NCI-H2171 (cell line): ENCODE results near the gene RTN1.
A peak's percentile ranks its signal among the peaks of the same experiment; 100 is the strongest.

Experiments used
- DNase-seq: peaks from one replicate; lab custom pipeline; 2025; lab: John Stamatoyannopoulos, UW

The RTN1 gene

GRCh38 chr14:59788176-59788575 lies 82.4 kb downstream of the RTN1 start:
- no peak for DNase-seq

GRCh38 chr14:59787045-59787674 lies 83.4 kb downstream of the RTN1 start:
- no peak for DNase-seq

GRCh38 chr14:59785629-59786028 lies 84.9 kb downstream of the RTN1 start:
- peak; percentile 32 for DNase-seq

GRCh38 chr14:59782760-59783159 lies 87.8 kb downstream of the RTN1 start:
- no peak for DNase-seq

- no peak for DNase-seq
Observed at GRCh38 chr14:59777006-59777579, 93.5 kb downstream of the RTN1 start.

GRCh38 chr14:59776468-59776867 lies 94.1 kb downstream of the RTN1 start:
- no peak for DNase-seq

- DNase-seq, result no peak
Observed at GRCh38 chr14:59772233-59772632, 98.3 kb downstream of the RTN1 start.

- peak; percentile 36 for DNase-seq
Observed at GRCh38 chr14:59771577-59771976, 99.0 kb downstream of the RTN1 start.

GRCh38 chr14:59769586-59769985 lies 101.0 kb downstream of the RTN1 start:
- no peak for DNase-seq

GRCh38 chr14:59768855-59769375 lies 101.7 kb downstream of the RTN1 start:
- DNase-seq, result no peak

GRCh38 chr14:59761851-59762250 lies 108.7 kb downstream of the RTN1 start:
- DNase-seq, result no peak

GRCh38 chr14:59755409-59756135 lies 115.0 kb downstream of the RTN1 start:
- DNase-seq, result no peak

- DNase-seq, result no peak
Observed at GRCh38 chr14:59754256-59754655, 116.3 kb downstream of the RTN1 start.

GRCh38 chr14:59753512-59753911 lies 117.1 kb downstream of the RTN1 start:
- DNase-seq, result peak; percentile 80

GRCh38 chr14:59751578-59751977 lies 119.0 kb downstream of the RTN1 start:
- DNase-seq, result no peak

- DNase-seq, result no peak
Observed at GRCh38 chr14:59739794-59740193, 130.8 kb downstream of the RTN1 start.

GRCh38 chr14:59728304-59728703 lies 142.3 kb downstream of the RTN1 start:
- peak; percentile 91 for DNase-seq

- no peak for DNase-seq
Observed at GRCh38 chr14:59727073-59727661, 143.4 kb downstream of the RTN1 start.

- DNase-seq, result no peak
Observed at GRCh38 chr14:59711080-59711479, 159.5 kb downstream of the RTN1 start.

GRCh38 chr14:59707778-59708561 lies 162.6 kb downstream of the RTN1 start:
- DNase-seq, result peak; percentile 76

- DNase-seq, result no peak
Observed at GRCh38 chr14:59705866-59706265, 164.7 kb downstream of the RTN1 start.

- DNase-seq, result no peak
Observed at GRCh38 chr14:59705245-59705644, 165.3 kb downstream of the RTN1 start.
